ENCODE results near the gene NPHP1.
"Not testable (repeated sequence)": the region's sequence is repeated elsewhere in the genome, so short reads cannot be mapped to it uniquely, and the experiment has no call there.

Gene NPHP1

DNA sequence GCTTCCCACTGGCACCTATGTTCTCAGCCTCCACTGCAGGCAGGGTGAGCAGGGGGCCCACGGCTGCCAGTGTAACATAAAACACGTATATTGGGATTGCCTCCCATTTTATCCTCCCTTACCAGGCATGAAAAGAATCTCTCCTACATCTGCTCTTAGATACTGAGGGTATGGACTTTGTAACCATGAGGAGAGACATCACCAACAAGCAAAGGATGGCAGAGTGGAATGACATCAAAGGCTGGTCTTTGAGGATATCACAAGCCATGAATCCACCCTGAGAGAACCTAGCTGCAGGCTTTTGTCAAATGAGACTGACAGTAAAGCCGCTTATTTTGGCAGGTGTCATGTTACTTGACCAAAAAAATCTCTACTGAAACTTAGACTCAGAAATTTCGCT, 7.4 kb downstream of the NPHP1 start:
- no peak for FAIRE-seq

DNA sequence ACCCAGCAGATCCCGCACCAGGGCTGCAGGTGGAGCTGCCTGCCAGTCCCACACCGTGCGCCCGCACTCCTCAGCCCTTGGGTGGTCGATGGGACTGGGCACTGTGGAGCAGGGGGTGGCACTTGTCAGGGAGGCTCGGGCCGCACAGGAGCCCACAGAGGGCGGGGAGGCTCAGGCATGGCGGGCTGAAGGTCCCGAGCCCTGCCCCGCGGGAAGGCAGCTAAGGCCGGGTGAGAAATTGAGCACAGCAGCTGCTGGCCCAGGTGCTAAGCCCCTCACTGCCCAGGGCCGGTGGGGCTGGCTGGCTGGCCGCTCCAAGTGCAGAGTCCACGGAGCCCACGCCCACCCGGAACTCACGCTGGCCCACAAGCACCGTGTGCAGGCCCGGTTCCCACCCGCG, 14.6 kb downstream of the NPHP1 start:
- FAIRE-seq: not testable (repeated sequence)

- FAIRE-seq: no peak
These were observed 22.4 kb downstream of the NPHP1 start for GRCh38 chr2:110182449-110182848.

GRCh38 chr2:110180036-110180435, 24.8 kb downstream of the NPHP1 start:
- FAIRE-seq: no peak

DNA sequence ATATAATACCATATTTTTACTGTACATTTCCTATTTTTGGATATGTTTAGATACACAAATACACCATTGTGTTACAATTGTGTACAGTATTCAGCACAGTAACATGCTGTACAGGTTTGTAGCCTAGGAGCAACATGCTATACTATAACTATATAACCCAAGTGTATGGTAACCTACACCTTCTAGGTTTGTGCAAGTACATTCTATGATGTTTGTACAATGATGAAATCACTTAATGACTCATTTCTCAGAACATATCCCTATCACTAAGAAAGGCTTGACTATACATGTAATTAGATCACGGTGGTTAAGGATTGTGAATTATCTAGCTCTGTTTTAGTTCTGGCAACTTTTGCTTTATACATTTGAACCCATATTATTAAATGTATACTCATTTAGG, 31.3 kb downstream of the NPHP1 start:
- FAIRE-seq: no peak

DNA sequence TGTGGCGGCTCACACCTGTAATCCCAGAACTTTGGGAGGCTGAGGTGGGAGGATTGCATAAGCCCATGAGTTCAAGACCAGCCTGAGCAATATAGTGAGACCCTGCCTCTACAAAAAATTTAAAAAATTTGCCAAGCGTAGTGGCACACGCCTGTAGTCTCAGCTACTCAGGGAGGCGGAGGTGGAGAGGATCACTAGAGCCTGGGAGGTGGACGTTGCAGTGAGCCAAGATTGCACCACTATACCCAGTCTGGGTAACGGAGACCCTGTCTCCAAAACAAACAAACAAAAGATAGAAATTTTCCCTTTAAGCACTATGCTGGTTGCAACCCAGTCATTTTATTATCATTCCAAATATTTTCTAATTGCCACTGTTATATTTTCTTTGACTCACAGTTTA, 32.3 kb downstream of the NPHP1 start:
- FAIRE-seq: no peak

- no peak for FAIRE-seq
These were observed 34.7 kb downstream of the NPHP1 start for GRCh38 chr2:110170102-110170501.

DNA sequence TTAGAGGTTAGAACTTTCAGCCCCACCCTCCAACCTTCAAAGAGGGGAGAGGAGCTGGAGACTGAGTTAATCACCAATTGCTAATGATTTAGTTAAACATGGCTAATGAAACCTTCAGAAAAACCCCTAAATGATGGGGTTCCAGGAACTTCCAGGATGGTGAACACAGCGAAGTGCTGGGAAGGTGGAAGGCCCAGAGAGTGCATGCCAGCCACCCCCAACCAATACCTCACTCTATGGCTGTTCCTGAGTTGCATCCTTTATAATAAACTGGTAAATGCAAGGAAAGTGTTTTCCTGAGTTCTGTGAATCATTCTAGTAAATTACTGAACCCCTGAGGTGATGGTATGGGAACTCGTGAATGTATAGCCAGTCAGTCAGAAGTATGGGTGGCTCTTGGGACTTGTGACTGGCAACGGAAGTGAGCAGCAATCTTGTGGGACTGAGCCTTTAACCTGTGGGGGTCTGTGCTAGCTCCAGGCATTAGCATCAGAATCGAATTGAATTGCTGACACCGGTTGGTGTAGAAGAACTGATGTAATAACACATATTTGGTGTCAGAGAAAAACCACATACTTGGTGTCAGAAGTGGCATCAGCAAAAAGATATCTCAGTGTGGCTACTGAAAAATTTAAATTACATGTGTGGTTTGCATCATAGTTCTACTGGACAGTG, 37.4 kb downstream of the NPHP1 start:
- FAIRE-seq: no peak

DNA sequence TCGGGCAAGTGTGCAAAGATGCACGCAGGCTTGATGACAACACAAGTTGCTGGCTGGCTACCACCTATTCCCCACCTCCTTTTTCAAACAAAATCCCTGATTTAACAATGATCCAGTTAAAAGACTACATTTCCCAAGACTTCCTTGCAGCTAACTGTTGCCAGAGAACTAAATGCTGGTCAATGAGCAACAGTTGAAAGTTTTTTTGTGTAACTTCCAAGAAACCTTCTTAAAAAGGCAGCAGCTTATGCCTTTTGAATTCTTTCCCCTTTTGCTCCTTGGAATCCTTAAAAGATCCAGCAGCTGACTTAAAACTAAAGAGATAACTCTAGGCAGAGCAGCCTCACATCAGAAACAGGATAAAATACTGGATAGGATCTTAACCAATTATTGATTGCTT, 38.5 kb downstream of the NPHP1 start:
- no peak for FAIRE-seq

GRCh38 chr2:110157153-110157793, 47.5 kb downstream of the NPHP1 start:
- peak; percentile 97 for FAIRE-seq

DNA sequence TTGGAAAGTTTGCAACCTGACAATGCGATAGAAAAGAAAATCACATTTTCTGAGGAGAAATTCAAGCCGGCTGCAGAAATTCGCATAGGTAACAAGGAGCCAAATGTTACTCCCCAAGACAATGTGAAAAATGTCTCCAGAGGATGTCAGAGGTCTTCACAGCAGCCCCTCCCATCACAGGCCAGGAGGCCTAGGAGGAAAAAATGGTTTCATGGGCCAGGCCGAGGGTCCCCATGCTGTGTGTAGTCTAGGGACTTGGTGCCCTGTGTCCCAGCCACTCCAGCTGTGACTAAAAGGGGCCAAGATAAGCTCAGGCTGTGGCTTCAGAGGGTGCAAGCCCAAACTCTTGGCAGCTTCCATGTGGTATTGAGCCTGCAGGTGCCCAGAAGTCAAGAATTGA, 50.0 kb downstream of the NPHP1 start:
- not testable (repeated sequence) for FAIRE-seq

DNA sequence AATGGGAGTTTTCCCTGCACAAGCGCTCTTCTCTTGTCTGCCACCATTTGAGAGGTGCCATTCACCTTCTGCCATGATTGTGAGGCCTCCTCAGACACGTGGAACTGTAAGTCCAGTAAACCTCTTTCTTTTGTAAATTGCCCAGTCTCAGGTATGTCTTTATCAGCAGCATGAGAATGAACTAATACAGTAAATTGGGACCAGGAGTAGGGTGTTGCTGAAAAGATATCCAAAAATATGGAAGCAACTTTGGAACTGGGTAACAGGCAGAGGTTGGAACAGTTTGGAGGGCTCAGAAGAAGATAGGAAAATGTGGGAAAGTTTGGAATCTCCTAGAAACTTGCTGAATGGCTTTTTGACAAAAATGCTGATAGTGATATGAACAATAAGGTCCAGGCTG, 50.6 kb downstream of the NPHP1 start:
- not testable (repeated sequence) for FAIRE-seq

GRCh38 chr2:110153416-110153815, 51.4 kb downstream of the NPHP1 start:
- no peak for FAIRE-seq

DNA sequence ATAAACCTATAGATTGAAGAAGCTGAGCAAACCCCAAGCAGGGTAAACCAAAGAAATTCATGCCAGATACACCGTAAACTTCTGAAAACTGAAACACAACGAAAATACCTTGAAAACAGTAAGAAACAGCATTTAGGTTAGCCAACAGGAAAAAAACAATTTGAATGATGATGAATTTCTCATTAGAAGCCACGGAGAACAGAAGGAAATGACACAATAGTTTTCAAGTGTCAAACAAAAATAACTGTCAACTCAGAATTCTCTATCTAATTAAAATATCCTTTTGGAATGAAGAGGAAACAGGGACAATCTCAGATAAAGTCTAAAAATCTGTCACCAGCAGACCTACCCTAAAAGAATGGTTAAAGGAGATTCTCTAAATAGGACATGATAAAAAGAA, 51.9 kb downstream of the NPHP1 start:
- no peak for FAIRE-seq

DNA sequence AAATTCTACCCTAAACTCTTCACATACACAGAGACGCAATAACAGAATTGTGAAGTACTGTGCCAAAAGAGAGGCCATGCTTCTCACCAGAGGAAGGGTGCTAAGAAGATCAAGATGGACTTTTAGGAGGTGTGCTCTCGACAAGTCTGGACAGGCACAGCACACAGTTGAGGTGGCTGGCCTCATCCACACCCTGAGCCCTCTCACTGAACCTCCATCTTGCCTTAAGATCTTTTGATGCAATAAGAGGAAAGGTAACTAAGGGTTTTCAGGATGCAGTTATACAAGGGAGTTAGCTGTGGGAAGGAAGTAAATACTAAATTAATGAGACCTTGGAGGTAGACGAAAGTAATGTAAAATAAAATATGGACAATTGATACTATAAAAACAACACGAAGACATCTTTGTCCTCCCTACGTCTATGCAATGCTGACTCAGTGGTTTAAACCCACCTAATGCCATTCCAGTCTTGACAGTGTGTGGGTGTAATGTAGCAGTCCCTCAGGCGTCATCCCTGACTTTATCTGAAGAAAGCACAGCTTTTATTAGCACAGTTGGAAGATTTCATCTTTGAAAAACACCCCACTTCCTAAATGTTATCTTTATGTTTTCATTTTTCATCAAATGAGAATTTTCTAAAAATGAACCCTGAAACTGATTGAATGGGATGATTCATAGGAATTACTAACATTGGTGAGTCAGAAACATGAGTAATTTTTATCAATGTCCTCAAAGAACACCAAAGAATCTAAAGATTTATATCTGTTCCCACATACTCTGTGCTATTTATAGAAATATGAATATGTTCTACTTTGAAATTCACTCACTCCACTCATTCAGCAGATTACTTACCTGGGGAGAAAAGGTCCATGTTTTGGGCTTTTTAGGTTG, 55.2 kb downstream of the NPHP1 start:
- no peak for FAIRE-seq

DNA sequence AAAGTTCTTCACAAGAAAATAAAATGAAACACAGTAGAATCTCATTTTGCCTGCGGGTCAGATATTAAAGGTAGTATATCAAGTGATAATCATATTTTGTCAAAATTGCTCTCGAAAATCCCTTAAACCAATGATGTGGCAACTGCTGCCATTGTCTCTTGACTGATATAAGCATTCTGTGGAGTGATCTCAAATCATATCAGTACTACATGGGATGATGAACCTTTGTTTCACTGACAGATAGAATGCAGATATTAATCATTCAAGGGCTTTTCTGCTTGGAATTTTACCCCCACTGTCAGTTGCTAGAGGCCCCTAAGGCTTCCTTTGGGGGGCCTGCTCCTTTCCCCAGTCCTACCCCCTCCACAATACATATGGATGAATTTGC, 57.9 kb downstream of the NPHP1 start:
- no peak for FAIRE-seq

GRCh38 chr2:110146183-110146944, 58.4 kb downstream of the NPHP1 start:
- no peak for FAIRE-seq

GRCh38 chr2:110143982-110144381, 60.8 kb downstream of the NPHP1 start:
- peak; percentile 5 for FAIRE-seq

DNA sequence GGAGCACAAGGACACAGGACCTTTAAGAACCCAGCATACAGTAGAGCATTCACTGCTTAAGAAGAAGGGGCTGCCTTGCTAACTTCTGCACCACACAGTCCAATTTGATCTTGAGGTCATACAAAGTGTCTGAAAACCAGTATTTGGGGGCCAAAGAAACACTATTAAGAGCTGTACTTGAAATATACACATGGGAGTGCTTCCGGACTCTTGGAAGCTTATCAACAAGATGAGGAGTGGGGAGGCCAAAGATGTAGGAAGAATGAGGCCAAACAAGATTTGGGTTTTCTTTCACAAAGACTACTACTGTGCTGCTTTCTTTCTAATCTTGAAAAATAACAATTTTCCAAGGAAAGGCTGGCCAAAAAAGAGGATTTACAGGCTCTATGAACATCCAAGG, 64.4 kb downstream of the NPHP1 start:
- no peak for FAIRE-seq

- FAIRE-seq: no peak
These were observed 70.8 kb downstream of the NPHP1 start for GRCh38 chr2:110134025-110134424.

DNA sequence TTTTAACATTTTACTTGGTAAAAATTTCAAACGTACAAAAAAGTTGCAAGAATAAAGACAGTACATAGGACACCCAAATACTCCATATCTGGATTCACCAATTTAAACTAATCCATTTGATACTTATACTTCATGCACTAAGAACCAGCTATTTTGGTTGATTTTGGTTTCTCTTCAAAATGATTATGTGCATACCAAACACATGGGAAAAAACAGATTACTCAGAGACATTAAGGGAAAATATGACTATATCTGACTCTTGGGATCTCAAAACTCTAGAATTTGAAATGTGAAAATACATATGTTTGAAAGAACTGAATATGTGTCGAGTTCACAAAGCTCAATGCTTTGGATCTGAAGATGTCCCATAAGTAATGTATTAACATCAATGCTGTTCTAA, 73.6 kb downstream of the NPHP1 start:
- FAIRE-seq: no peak

- no peak for FAIRE-seq
These were observed 74.1 kb downstream of the NPHP1 start for GRCh38 chr2:110130757-110131156.

- no peak for FAIRE-seq
These were observed 77.9 kb downstream of the NPHP1 start for GRCh38 chr2:110126906-110127305.

Measured in TTC549 (cell line).